HG03469 (cell line): ENCODE data around the gene FARS2.

ENCODE experiments used
- ATAC-seq: cut with Tn5 transposase; IDR thresholded peaks from one replicate; pipeline ENCODE4 v1.9.1; 2021; ENCODE audit warnings: mild to moderate bottlenecking, moderate library complexity, moderate number of reproducible peaks; ENCODE audit not compliant: unreplicated experiment

FARS2 gene

GRCh38 chr6:5738211-5738610 is 476.9 kb downstream of the FARS2 start:
- no peak for ATAC-seq

DNA sequence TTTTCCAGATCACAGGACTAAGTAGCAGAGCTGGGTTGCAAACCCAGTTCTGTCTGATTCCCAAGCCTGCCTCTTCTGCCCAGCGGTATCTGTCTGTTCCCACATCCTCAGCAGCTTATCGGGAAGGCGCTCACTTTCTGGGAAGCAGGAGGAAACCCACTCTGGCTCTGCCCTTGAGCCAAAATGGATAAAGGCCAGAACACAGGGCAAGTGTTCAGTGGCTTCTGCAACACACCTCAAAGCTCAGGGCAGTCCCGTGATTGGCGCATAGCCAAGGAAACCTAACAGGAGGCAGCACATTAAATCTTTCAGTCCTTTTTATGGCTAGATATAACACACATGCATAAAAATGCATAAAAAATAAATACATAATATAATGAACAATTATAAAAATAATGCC is 483.2 kb downstream of the FARS2 start:
- no peak for ATAC-seq

- no peak for ATAC-seq
Observed at GRCh38 chr6:5745081-5745480, 483.8 kb downstream of the FARS2 start.

DNA sequence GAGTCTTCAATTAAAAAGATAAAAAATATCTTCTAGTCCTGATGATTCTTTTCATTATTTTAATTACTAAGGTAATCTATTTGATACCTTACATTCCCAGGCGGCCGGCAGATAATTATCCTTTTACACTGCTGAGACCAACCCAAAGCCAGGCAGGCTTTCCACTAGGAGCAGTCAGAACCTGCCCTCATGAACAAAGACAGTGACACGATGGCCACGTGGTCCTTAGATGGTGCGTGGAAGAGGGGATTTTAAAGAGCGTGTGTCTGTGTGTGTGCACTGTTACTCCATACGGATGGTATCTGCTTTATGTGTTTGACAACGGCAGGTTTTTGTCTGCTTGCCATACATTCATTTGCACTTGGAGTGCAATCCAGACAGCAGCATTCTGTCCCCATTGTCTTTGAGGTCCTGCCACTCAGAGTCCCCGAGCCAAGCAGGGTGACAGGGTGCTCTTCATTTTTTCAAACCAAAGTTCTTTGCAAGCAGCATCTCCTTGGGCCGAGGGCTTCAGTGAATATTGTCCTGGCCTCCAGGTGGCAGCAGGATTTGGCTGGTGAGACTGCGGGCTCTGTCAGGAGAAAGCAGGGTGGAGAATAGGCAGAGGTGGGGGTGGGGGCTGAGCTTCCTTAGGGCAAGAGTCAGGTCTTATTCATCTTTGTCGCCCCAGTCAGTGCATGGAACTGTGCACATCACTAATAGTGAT is 484.9 kb downstream of the FARS2 start:
- no peak for ATAC-seq

DNA sequence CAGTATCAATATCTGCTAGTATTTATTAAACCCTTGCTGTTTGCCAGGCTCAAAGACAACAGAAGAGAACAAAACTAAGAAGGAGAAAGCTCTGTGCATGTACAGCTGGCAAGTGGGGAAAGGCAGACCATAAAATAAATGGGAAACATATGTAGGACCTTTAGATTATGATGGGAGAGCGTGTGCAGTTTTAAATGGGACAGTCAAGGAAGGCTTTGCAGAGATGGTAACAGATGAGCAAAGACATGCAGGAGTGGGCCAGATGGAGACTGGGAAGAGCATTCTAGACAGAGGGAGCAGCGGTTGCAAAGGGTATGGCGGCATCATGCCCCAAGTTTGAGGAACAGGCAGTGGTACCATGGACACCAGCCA is 485.4 kb downstream of the FARS2 start:
- ATAC-seq: no peak

DNA sequence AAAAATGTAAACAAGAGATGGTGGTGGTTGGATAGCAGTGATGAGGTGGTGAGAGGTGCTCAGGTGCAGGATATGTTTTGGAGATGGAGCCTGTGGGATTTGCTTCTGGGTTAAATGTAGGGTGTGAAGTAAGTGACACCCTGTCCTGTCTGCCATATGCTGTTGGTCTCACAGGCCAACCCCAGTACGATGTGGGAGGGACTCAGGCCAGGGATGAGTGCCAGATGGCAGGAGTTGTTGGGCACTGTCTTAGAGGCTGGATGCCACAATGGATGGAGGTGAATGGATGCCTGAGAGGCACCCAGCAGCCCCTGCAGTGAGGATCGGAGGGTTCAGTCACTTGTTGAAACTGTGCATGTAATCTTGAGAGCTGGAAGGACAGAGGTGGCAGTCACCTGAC is 486.1 kb downstream of the FARS2 start:
- ATAC-seq: no peak

DNA sequence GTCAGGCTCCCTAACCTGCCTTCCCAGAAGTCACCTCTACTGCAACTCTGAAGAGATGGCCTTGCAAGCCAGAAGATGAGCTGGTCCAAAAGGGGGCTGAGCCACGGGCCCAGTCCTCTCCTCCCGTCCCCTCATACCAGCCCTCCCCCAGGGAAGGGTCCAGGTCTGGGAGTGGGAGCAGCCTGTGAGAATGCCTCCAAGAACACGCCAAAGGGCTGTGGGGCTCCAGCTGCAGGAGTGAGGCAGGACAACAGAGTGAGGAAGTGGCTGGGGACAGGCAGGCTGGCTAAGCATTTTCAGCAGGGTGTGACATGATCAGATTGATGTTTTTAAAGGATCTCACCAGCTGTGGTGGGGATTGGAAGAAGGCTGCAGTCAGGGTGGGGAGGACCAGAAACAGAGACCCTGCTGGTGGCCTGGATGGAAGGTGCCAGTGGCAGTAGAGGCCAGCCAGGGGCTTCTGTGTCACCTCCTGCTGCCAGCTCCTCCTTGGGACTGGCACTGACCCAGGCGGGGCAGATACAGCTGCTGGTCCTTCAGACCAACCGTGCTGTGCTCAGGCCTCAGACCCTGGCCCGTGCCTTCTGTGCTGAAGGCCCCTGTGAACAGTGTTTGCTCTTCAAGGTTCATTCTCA is 487.8 kb downstream of the FARS2 start:
- ATAC-seq: no peak

- ATAC-seq: no peak
Observed at GRCh38 chr6:5749651-5750215, 488.4 kb downstream of the FARS2 start.

DNA sequence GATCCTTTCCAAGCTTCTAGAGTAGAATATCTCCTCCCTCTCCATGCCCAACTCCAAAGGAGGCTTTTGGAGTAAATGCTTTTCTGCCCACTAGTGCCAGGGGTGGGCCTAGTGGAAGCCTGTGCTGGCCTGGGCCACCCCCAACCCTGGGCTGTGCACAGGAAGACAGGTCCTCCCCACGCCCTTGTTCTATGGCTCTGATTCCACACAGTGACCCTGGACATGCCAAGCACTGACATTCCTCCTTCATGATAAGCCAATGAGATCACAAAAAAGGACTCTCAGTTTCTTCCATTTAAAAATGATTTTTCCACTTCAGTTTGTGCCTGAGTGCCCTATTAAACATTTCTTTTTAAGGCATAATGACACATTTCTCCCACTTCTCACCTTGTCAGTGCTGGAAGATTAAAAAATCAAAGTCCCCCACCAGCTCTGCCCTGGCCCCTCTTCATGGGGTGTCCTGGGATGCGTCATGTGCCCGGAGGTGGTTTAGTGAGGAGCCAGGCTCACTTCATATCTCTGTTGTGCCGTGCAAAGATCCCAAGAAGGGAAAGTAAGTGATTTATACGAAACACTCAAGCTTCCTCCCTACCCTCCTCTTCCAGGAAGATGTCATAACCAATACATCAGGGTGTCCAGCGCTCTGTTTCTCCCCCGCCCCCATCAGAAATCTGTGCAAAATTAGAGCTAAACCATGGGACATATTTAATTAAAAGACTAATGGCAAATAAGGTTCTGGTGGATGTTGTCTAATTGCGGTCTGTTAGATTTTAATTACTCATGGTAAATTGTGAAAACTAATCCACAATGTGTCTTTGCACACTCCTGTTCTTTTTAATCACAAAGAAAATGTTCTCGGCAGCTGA is 490.4 kb downstream of the FARS2 start:
- ATAC-seq: no peak

DNA sequence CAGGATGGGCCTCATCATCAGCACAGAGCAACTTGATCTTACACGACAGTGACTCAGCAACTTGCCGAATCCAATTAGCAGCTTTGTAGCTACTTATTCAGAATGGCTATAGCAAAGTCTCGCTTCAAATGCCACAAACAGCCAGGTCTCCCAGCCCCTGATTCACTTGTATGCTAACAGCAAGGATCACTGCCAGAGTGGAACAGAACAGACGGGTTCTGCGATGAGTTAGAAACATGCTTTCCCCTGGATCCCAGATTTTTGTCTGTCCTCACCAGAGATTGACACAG is 491.0 kb downstream of the FARS2 start:
- ATAC-seq: no peak

- no peak for ATAC-seq
Observed at GRCh38 chr6:5753209-5753608, 491.9 kb downstream of the FARS2 start.

GRCh38 chr6:5754904-5755303 is 493.6 kb downstream of the FARS2 start:
- no peak for ATAC-seq

- no peak for ATAC-seq
Observed at GRCh38 chr6:5759571-5759970, 498.3 kb downstream of the FARS2 start.

DNA sequence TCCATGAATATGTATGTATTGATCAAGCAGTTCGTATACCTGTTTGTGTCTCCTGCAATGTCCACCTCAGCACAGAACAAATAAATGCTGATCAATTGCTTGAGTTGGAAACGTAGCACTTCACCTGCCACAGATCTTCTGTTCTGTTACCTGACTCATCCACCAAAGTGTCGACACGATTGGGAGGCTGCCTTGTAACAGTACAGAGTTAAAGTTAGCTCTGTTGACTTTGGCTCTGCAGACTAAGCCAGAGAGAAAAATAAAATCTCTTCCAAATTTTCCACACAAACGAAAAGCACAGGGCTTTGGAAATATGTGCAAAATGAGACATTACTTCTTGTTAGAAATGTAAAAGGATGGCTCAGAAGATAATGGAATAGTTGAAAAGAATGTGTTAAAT is 500.1 kb downstream of the FARS2 start:
- no peak for ATAC-seq

DNA sequence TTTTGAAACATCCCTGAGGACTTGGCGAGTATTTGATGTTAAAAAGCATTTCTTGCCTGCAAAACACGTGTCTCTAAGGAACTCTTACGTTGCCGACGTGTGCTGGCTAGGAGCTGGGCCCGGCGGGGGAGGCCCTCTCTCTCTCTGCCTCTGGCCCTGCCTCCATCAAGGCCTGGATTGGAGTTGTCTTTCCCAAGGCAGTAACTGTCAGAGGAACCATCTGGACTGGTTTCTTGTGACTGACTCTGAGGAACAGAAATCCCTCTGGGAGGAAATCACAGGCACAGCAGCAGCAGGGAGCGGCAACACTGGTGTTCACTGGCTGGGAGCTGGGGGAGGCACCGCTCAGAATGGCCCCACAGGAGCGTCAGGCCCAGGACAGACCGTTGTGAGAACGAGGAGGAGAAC is 501.3 kb downstream of the FARS2 start:
- ATAC-seq: no peak

DNA sequence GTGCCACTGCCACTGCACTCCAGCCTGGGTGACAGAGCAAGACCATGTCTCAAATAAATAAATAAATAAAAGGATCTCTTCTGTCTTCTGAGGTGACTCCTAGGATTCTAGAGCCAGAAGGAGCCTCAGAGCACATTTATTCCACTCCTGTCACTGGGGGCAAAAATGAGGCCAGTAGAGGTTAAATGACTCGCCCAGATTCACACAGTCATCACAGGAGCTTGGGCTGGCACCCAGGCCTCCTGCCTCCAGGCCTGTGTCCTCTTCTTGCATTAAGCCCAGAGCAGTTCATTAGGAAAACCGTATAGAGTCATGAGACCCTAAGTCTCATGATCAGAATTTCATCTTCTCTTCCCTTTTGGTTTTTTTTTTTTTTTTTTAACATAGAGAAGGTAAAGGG is 502.1 kb downstream of the FARS2 start:
- no peak for ATAC-seq

- no peak for ATAC-seq
Observed at GRCh38 chr6:5763871-5764270, 502.6 kb downstream of the FARS2 start.

DNA sequence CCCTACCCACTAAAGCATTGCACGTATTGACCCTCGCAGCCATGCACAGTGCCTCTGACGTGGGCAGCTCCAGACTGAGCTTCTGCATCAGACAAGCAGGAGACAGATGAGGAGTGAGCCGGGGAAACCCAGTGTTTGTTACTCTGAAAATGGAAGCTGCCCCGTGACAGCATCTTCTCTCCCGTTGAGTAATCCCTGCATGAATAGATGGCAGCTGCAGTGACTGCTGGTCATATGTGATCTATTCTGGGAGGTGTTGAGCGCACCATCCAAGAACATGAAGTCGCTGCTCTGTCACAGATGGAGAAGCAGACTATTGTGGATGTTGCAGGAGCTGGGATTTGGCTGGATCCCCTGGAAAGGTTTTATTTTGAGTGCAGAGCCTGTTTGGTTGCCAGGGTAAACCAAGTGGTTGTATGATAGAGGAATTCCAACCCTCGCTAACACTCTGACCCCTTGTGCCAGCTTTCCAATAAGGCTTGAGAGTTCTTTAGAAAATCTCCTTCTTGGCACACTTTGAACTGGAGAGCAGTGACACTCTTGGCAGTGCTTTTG is 503.2 kb downstream of the FARS2 start:
- ATAC-seq: no peak

- ATAC-seq: no peak
Observed at GRCh38 chr6:5765141-5765760, 503.9 kb downstream of the FARS2 start.

GRCh38 chr6:5766260-5766659 is 504.9 kb downstream of the FARS2 start:
- ATAC-seq: no peak

GRCh38 chr6:5767471-5767870 is 506.2 kb downstream of the FARS2 start:
- ATAC-seq: no peak
